Measurements from ENCODE around the gene FOXP1.

The FOXP1 gene

DNA sequence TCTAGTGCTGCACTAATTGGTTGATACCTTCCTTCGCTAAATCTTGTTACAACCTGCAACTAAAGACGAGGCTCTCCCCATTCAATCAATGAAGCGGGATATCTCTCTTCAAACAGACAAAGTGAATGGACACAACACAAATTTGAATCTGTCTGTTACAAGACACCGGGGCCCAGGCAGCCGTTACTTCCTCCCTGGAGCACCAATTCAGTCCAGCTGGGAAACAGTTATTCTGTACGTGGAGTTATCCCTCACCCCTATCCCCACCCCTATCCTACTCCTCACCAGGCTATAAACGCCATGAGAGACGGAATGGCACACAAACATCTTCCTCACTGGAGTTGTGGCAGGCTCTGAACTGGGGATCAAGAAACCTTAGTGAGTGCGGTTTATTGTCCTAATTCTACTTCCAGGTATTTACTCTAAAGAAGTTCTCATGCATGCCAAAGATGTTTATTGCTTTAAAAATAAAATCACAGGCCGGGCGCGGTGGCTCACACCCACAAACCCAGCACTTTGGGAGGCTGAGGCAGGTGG lies 181.8 kb downstream of the FOXP1 start:
- H3K9me3 ChIP-seq = no peaks in the 10 kb centered on the region
- DNase-seq = no peak
- H3K36me3 ChIP-seq = no peaks in the 10 kb centered on the region
- peaks cover 0 to 21% (median 0%) of the 10 kb centered on the region in 4 donors for H3K4me1 ChIP-seq
- no peaks in the 10 kb centered on the region for H3K27me3 ChIP-seq
- TF ChIP-seq, protein P1, sequence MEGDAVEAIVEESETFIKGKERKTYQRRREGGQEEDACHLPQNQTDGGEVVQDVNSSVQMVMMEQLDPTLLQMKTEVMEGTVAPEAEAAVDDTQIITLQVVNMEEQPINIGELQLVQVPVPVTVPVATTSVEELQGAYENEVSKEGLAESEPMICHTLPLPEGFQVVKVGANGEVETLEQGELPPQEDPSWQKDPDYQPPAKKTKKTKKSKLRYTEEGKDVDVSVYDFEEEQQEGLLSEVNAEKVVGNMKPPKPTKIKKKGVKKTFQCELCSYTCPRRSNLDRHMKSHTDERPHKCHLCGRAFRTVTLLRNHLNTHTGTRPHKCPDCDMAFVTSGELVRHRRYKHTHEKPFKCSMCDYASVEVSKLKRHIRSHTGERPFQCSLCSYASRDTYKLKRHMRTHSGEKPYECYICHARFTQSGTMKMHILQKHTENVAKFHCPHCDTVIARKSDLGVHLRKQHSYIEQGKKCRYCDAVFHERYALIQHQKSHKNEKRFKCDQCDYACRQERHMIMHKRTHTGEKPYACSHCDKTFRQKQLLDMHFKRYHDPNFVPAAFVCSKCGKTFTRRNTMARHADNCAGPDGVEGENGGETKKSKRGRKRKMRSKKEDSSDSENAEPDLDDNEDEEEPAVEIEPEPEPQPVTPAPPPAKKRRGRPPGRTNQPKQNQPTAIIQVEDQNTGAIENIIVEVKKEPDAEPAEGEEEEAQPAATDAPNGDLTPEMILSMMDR (IDR thresholded peaks at IDR 0.05) = no peak
- intact Hi-C loops (cut with DNase I; ENCODE audit: low total_unique reads) = no loop called here
- H3K4me3 ChIP-seq = no peak overlapping the region
- H3K27ac ChIP-seq = no peak overlapping the region

DNA sequence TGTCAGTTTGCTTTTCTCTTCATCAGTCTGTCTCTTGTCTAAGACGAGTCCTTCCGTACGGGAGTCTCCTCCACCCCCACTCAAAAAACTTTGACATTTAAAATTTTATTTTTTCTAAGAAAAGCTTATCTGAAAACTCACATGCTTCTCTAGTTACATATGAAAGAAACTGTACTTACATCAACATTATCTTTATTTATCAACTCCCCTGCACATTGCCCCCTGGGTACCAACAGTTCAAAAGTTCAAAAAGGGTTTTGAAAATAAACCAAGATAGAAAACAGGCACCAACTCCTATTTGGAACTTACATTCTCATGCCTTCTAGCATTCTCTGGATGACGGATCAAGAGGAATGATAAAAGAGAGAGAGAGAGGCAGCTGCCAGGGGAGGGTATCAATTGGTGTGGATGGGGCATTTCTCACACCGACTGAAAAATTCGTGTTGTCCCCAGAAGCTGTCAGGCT lies 182.5 kb downstream of the FOXP1 start:
- Histone ChIP-seq H3K36me3 (no peaks in the 10 kb centered on the region), H3K9me3 (no peaks in the 10 kb centered on the region), H3K27ac (no peak overlapping the region), H3K4me1 (peaks cover 0 to 29% (median 3%) of the 10 kb centered on the region in 4 donors), H3K4me3 (no peak overlapping the region), H3K27me3 (no peaks in the 10 kb centered on the region)
- intact Hi-C loops (cut with DNase I; ENCODE audit: low total_unique reads) = no loop called here
- DNase-seq = no peak
- TF ChIP-seq, protein P1 (IDR thresholded peaks at IDR 0.05) = no peak

DNA sequence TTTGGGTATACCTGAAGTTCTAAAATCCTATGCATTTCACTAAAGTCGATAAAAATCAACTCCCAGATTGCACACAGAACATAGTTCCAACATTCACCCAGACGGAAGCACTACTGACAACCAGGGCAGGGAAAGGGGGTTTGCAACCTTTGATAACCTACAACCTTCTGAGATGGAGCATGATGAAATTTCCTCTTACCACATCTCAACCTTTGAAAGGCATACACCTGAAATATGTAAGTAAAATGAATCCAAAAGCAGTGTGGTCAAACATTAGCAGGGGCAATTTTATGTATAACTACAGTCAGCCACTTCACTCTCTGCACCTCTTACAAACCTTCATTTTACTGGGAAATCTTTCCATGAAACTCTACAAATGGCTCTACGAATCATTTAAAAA lies 184.1 kb downstream of the FOXP1 start:
- no peak overlapping the region for H3K27ac ChIP-seq
- no peaks in the 10 kb centered on the region for H3K9me3 ChIP-seq
- no peaks in the 10 kb centered on the region for H3K36me3 ChIP-seq
- TF ChIP-seq, protein P1 (IDR thresholded peaks at IDR 0.05) = no peak
- no peaks in the 10 kb centered on the region for H3K27me3 ChIP-seq
- peaks cover 0 to 38% (median 3%) of the 10 kb centered on the region in 4 donors for H3K4me1 ChIP-seq
- DNase-seq = no peak
- intact Hi-C loops (cut with DNase I; ENCODE audit: low total_unique reads) = no loop called here
- no peak overlapping the region for H3K4me3 ChIP-seq

DNA sequence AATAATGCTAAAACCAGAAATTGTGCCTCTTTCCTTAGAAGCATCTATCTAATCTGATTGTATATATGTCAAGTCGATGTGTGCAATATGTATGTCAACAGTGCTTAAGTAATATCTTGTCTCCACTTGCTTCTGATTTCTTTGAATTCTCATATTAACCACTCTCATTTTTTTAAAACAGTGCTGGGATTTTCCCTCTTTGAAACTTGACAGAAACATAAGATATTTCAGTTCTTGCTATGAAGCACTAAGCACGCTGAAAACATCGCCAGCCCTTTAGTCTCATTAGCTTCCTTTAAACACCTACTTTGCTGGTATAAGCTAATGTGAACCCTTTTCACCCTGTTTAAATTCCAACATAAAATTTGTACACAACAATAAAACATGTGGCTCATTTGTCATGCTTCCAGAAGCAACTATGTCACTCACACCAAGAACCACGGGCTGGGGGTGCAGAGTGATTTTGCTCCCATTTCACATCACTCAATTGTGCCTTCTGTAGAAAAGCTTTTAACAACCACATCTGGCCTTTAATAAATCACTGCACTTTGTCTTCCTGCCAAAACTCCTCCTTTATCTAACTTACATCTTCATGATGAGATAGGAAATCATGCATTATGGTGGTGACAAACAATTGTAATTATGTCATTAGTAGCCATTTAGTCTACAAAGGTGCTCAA lies 185.2 kb downstream of the FOXP1 start:
- Histone ChIP-seq H3K36me3 (no peaks in the 10 kb centered on the region), H3K27ac (no peak overlapping the region), H3K27me3 (no peaks in the 10 kb centered on the region), H3K9me3 (no peaks in the 10 kb centered on the region), H3K4me3 (no peak overlapping the region), H3K4me1 (peaks cover 0 to 38% (median 3%) of the 10 kb centered on the region in 4 donors)
- no peak for DNase-seq
- TF ChIP-seq, protein P1 (IDR thresholded peaks at IDR 0.05) = no peak
- intact Hi-C loops (cut with DNase I; ENCODE audit: low total_unique reads) = no loop called here

DNA sequence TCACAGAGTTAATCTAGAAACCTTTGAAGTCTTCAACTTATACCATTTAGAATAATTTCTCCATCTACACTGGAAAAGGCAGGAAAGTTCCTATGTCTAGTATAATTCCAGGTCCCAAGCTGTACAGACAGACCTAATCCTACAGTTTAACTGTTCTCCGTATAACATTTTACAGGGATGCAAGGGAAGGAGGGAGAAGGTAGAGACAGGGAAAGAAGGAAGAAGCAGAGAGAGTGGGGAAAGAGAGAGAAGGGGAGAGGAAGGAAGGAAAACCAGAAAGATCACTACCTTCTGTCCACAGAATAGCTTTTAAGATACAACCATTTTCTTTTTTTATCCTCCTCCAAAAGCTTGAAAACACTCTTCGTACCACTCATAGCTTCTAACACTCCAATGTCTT lies 185.8 kb downstream of the FOXP1 start:
- DNase-seq = no peak
- Histone ChIP-seq H3K27me3 (no peaks in the 10 kb centered on the region), H3K4me1 (peaks cover 0 to 38% (median 3%) of the 10 kb centered on the region in 4 donors), H3K4me3 (no peak overlapping the region), H3K9me3 (no peaks in the 10 kb centered on the region), H3K27ac (no peak overlapping the region), H3K36me3 (no peaks in the 10 kb centered on the region)
- intact Hi-C loops (cut with DNase I; ENCODE audit: low total_unique reads) = no loop called here
- TF ChIP-seq, protein P1 (IDR thresholded peaks at IDR 0.05) = no peak

Measured in tibial artery (tissue), 4 donors.